GM12878 (cell line): ENCODE measurements around the gene VEGFA. TPM values are rescaled to one million over a fixed set of nuclear protein-coding genes. Genes with fewer than 3 reads are reported as not detected.

Source experiments
- ATAC-seq: fragments of 200-7000 bp; cut with Tn5 transposase; 3 replicates; pipeline ENCODE4 v1.9.1; 2020; ENCODE audit warnings: mild to moderate bottlenecking, moderate library complexity
- BruUV-seq: library from RNA; stranded (reverse); fragments of 400-500 nt; replicated peaks from 2 replicates; lab custom pipeline; 2021; lab: Mats Ljungman, UMichigan
- CTCF ChIA-PET: fragments of 300-600 bp; sonication (Branson Sonifier 250); formaldehyde crosslinking; extraction: SDS; loops from one replicate; lab custom pipeline; 2021; ENCODE audit warnings: inconsistent platforms; lab: Yijun Ruan, JAX
- POLR2A ChIA-PET: fragments of 350-600 bp; formaldehyde crosslinking; extraction: SDS; loops from one replicate; lab custom pipeline; 2021; ENCODE audit warnings: inconsistent platforms; lab: Charles Lee
- RAD21 ChIA-PET: fragments of 300-600 bp; sonication (Branson Sonifier 250); formaldehyde crosslinking; loops from one replicate; lab custom pipeline; 2023; ENCODE audit warnings: antibody characterized with exemption; ENCODE audit not compliant: unreplicated experiment; lab: Charles Lee
- SMC1A ChIA-PET: fragments of 300-600 bp; sonication (Branson Sonifier 250); formaldehyde crosslinking; loops from one replicate; lab custom pipeline; 2023; ENCODE audit not compliant: unreplicated experiment, uncharacterized antibody; lab: Charles Lee
- DNase-seq: peaks from one replicate; pipeline ENCODE4 v3.0.0-alpha.2; 2011; ENCODE audit warnings: low read depth, low spot score
- FAIRE-seq: peaks from 3 replicates; lab custom pipeline; 2011; peaks lifted over from hg19 to GRCh38; lab: Jason Lieb, UNC
- H2AFZ ChIP-seq: 2 replicates; pipeline ENCODE4 v1.6.0; 2011; ENCODE audit warnings: low read depth, low read length, control low read depth; ENCODE audit not compliant: control insufficient read depth
- H3K27ac ChIP-seq: 2 replicates; pipeline ENCODE4 v1.5.1; 2011; ENCODE audit warnings: control low read depth; ENCODE audit not compliant: control insufficient read depth, insufficient read depth
- H3K27me3 ChIP-seq, 2 experiments: replicated peaks in 1 of 2; 2 replicates each; pipeline versions ENCODE4 v1.6.0 to v1.6.1; 2011; ENCODE audit warnings: low read length in 1 of 2; ENCODE audit not compliant: control insufficient read depth in 2 of 2, insufficient read depth in 2 of 2
- H3K36me3 ChIP-seq, 2 experiments: 2 replicates each; pipeline ENCODE4 v1.5.1; 2011; ENCODE audit warnings: low read length in 1 of 2; ENCODE audit not compliant: control insufficient read depth in 2 of 2, insufficient read depth in 2 of 2
- H3K4me1 ChIP-seq: 2 replicates; pipeline ENCODE4 v1.6.1; 2011; ENCODE audit warnings: mild to moderate bottlenecking, low read length, moderate library complexity, mixed read lengths; ENCODE audit not compliant: control insufficient read depth, insufficient read depth
- H3K4me2 ChIP-seq: 2 replicates; pipeline ENCODE4 v1.6.0; 2011; ENCODE audit warnings: control low read depth; ENCODE audit not compliant: control insufficient read depth, insufficient read depth
- H3K4me3 ChIP-seq: fragments of 200-600 bp; sonication (generic); 2 replicates; pipeline ENCODE4 v1.5.1; 2016
- H3K79me2 ChIP-seq: 2 replicates; pipeline ENCODE4 v1.6.0; 2011; ENCODE audit warnings: low read length; ENCODE audit not compliant: control insufficient read depth, insufficient read depth
- H3K9ac ChIP-seq: 2 replicates; pipeline ENCODE4 v1.8.0; 2011; ENCODE audit warnings: low read length, control low read depth, mixed read lengths; ENCODE audit not compliant: control insufficient read depth, insufficient read depth
- H3K9me3 ChIP-seq: replicated peaks from 3 replicates; pipeline ENCODE4 v1.5.1; 2011; ENCODE audit warnings: mild to moderate bottlenecking, low read length; ENCODE audit not compliant: control insufficient read depth, insufficient read depth
- H4K20me1 ChIP-seq: 2 replicates; pipeline ENCODE4 v1.6.0; 2011; ENCODE audit not compliant: control insufficient read depth, insufficient read depth
- CBX5 ChIP-seq: sonication (generic); IDR thresholded peaks from 2 replicates; pipeline ENCODE4 v1.6.1; 2016; ENCODE audit warnings: low read depth, moderate library complexity, mild to moderate bottlenecking, inconsistent platforms
- EZH2 ChIP-seq: IDR thresholded peaks from 2 replicates; pipeline ENCODE4 v1.6.1; 2012; ENCODE audit warnings: low read depth, mild to moderate bottlenecking, control low read depth, inconsistent platforms, low read length, borderline replicate concordance; ENCODE audit not compliant: control insufficient read depth
- PAX8 ChIP-seq: fragments of 450-650 bp; IDR thresholded peaks from 2 replicates; pipeline ENCODE4 v1.6.1; 2017; ENCODE audit warnings: mild to moderate bottlenecking, moderate library complexity
- POU2F2 ChIP-seq: IDR thresholded peaks from 3 replicates; pipeline ENCODE4 v1.6.1; 2011; ENCODE audit warnings: low read depth, mild to moderate bottlenecking, low read length, borderline replicate concordance
- PRDM15 ChIP-seq: fragments of 450-650 bp; formaldehyde crosslinking; IDR thresholded peaks from 2 replicates; pipeline ENCODE4 v1.4.0; 2020; ENCODE audit warnings: mild to moderate bottlenecking, moderate library complexity
- RAD21 ChIP-seq: IDR thresholded peaks from 2 replicates; pipeline ENCODE4 v1.6.1; 2011; ENCODE audit warnings: mild to moderate bottlenecking, low read depth, low read length, moderate library complexity; ENCODE audit not compliant: insufficient read depth
- SREBF2 ChIP-seq: IDR thresholded peaks from 2 replicates; pipeline ENCODE4 v1.6.1; 2012; ENCODE audit warnings: mild to moderate bottlenecking, low read length
- SUZ12 ChIP-seq: fragments of 200-600 bp; sonication (generic); IDR thresholded peaks from one replicate; pipeline ENCODE4 v1.6.1; 2018; ENCODE audit warnings: antibody characterized with exemption, mild to moderate bottlenecking; ENCODE audit not compliant: unreplicated experiment
- ZNF24 ChIP-seq: fragments of 450-650 bp; IDR thresholded peaks from 2 replicates; pipeline ENCODE4 v1.6.1; 2017; ENCODE audit warnings: antibody characterized with exemption, mild to moderate bottlenecking
- WGBS: methylation state at CpG from one replicate; pipeline ENCODE4 v1.1.6; 2016; ENCODE audit warnings: low lambda C conversion rate; ENCODE audit not compliant: insufficient replicate concordance, insufficient coverage; ENCODE audit errors: missing lambda C conversion rate; 5-methylcytosine and 5-hydroxymethylcytosine counted together
- in situ Hi-C: fragments of 300-500 bp; cut with MboI; formaldehyde crosslinking; loops from 9 replicates; pipeline ENCODE4 v1.14.3; 2018; ENCODE audit warnings: mixed read lengths
- intact Hi-C: fragments of 100-400 bp; cut with micrococcal nuclease; formaldehyde crosslinking; loops from one replicate; pipeline ENCODE4 v1.14.2; 2022; ENCODE audit not compliant: unreplicated experiment
- polyA plus RNA-seq, 11 experiments: library from polyadenylated mRNA; depleted of rRNA in 4 of 11; unstranded in 6 of 11; stranded (reverse) in 5 of 11; fragments of >200 nt; fragmentation: Nextera tagmentation in 4 of 11; fragmentation: Illumina TruSeq in 1 of 11; extraction: Ambion mirVana in 4 of 11; extraction: Trizol in 1 of 11; gene quantifications; 1 replicate in 1 of 11; 2 replicates in 10 of 11; pipeline versions ENCODE4 v1.2.1 to v1.2.3, GENCODE V29; 2011 to 2016; ENCODE audit warnings: inconsistent platforms in 2 of 11, missing spikeins in 2 of 11, low read depth in 1 of 11
- total RNA-seq, 4 experiments: library from RNA; depleted of rRNA in 3 of 4; stranded (reverse); fragments of >200 nt in 3 of 4; fragmentation: Illumina TruSeq in 1 of 4; extraction: Trizol in 1 of 4; gene quantifications; 2 replicates each; pipeline versions ENCODE4 v1.2.1 to v1.2.3, GENCODE V29; 2013 to 2021

VEGFA gene
- total and polyA plus RNA-seq, 10 of the 15 experiments (the other 5 are each of a cell fraction or from before 2014, with no cell fraction given), result 0.96 to 140 (median 16.9) TPM

GRCh38 chr6:43758617-43759050 is 11.4 kb upstream of the VEGFA start (continued):
- no peak for TF ChIP-seq PRDM15 (CRISPR knock-in tag)
- TF ChIP-seq PAX8, result no peak
- TF ChIP-seq ZNF24, result no peak
- no peak for TF ChIP-seq SUZ12
- peak; percentile 62 for TF ChIP-seq RAD21

GRCh38 chr6:43759136-43759906 is 10.7 kb upstream of the VEGFA start:
- DNase-seq (no peak), ATAC-seq (no peak), FAIRE-seq (no peak)
- H4K20me1 ChIP-seq, result no peaks in the 10 kb centered on the region
- ChIA-PET RAD21 (interaction anchor here (1.2 to 2.0 kb wide), 3 partner anchors 10 to 92 kb away, joined by 3 to 8 read pairs (median 4); no protein-coding TSS in a partner anchor), SMC1A (interaction anchor here (0.8 to 2.3 kb wide), 6 partner anchors 11 to 318 kb away, joined by 3 to 8 read pairs (median 4); no protein-coding TSS in a partner anchor), POLR2A (interaction anchor here (1.3 kb wide), 1 partner anchor 11 kb away, joined by 3 read pairs; the partner anchor contains the start of gene VEGFA), CTCF (interaction anchor here (1.0 to 7.3 kb wide), 12 partner anchors 8 to 320 kb away, joined by 3 to 41 read pairs (median 10); no protein-coding TSS in a partner anchor)
- no peaks in the 10 kb centered on the region for H3K9me3 ChIP-seq
- TF ChIP-seq EZH2 (no peak), CBX5 (no peak), SREBF2 (no peak), POU2F2 (peak; percentile 43; the same call in 1 of the 3 replicates)
- BruUV-seq, result no TSS peak
- H3K27me3 ChIP-seq, result no peaks in the 10 kb centered on the region
- H3K4me3 ChIP-seq, result no peak overlapping the region
- H3K4me1 ChIP-seq, result peaks cover 10% of the 10 kb centered on the region
- in situ Hi-C loops, result no loop called here
- H3K4me2 ChIP-seq, result no peak overlapping the region
- no peaks in the 10 kb centered on the region for H3K36me3 ChIP-seq
- H3K27ac ChIP-seq, result no peak overlapping the region
- WGBS, result 50% methylated on average over 6 of the region's 7 CpGs
- intact Hi-C loops, result loop anchor here (5.0 kb wide), 1 partner anchor 37 kb away; no protein-coding TSS in a partner anchor
- H3K79me2 ChIP-seq, result no peaks in the 10 kb centered on the region
- no peak overlapping the region for H3K9ac ChIP-seq
- H2AFZ ChIP-seq, result no peak overlapping the region
